H1 (cell line): Measurements from ENCODE around the gene TSPOAP1. TPM values are rescaled to one million over a fixed set of nuclear protein-coding genes. Genes with fewer than 3 reads are reported as not detected.

Experiments used
- ASH2L ChIP-seq: fragments of 200-600, 300-600 bp; sonication (generic); IDR thresholded peaks from one replicate; pipeline ENCODE4 v1.7.1; 2017; ENCODE audit warnings: low read length
- BCL11A ChIP-seq, 2 experiments: IDR thresholded peaks; one replicate each; pipeline ENCODE4 v1.6.1; 2011; ENCODE audit warnings: low read depth in 2 of 2, low read length in 2 of 2, mild to moderate bottlenecking in 2 of 2
- CBX8 ChIP-seq: fragments of 300-800, 300-1000 bp; sonication (generic); IDR thresholded peaks from 2 replicates; pipeline ENCODE4 v1.7.1; 2016; ENCODE audit warnings: low read depth, low read length, borderline replicate concordance
- CHD1 ChIP-seq: IDR thresholded peaks from 2 replicates; pipeline ENCODE4 v1.6.1; 2012; ENCODE audit warnings: low read depth, low read length, improper control_type of control experiment
- E2F6 ChIP-seq: IDR thresholded peaks from 2 replicates; pipeline ENCODE4 v1.6.1; 2012; ENCODE audit warnings: inconsistent platforms
- MAFK ChIP-seq: IDR thresholded peaks from 2 replicates; pipeline ENCODE4 v1.6.1; 2012; ENCODE audit warnings: low read depth, mild to moderate bottlenecking, improper control_type of control experiment, low read length
- MAX ChIP-seq: IDR thresholded peaks from 2 replicates; pipeline ENCODE4 v1.6.1; 2012; ENCODE audit warnings: inconsistent platforms
- RBBP5 ChIP-seq: IDR thresholded peaks from 2 replicates; pipeline ENCODE4 v1.7.1; 2012; ENCODE audit warnings: low read depth, mild to moderate bottlenecking, inconsistent platforms, low read length, moderate library complexity, borderline replicate concordance
- RNF2 ChIP-seq: fragments of 200-900, 300-1000 bp; sonication (generic); IDR thresholded peaks from 2 replicates; pipeline ENCODE4 v1.7.1; 2016; ENCODE audit warnings: borderline replicate concordance, low read depth, mild to moderate bottlenecking, antibody characterized with exemption, low read length; ENCODE audit not compliant: poor library complexity, severe bottlenecking; ENCODE audit errors: missing control alignments
- SAP30 ChIP-seq: fragments of 300-600 bp; sonication (generic); IDR thresholded peaks from 2 replicates; pipeline ENCODE4 v1.7.1; 2012; ENCODE audit warnings: low read length, moderate library complexity, mild to moderate bottlenecking, inconsistent platforms; ENCODE audit not compliant: insufficient read depth, insufficient replicate concordance
- SRF ChIP-seq: IDR thresholded peaks from 2 replicates; pipeline ENCODE4 v1.6.1; 2011; ENCODE audit warnings: mild to moderate bottlenecking, low read depth, low read length, moderate library complexity
- SUZ12 ChIP-seq: fragments of 200-600 bp; sonication (generic); IDR thresholded peaks from 2 replicates; pipeline ENCODE4 v1.6.1; 2012; ENCODE audit warnings: mild to moderate bottlenecking, inconsistent platforms, low read length, moderate library complexity, mixed read lengths
- TAF1 ChIP-seq: IDR thresholded peaks from 2 replicates; pipeline ENCODE4 v1.6.1; 2011; ENCODE audit warnings: mild to moderate bottlenecking, low read depth, low read length
- ZNF274 ChIP-seq: IDR thresholded peaks from 2 replicates; pipeline ENCODE4 v1.7.0; 2012; ENCODE audit warnings: low read length, borderline replicate concordance; ENCODE audit errors: extremely low read depth
- polyA plus RNA-seq, 7 experiments: library from polyadenylated mRNA; depleted of rRNA in 3 of 7; stranded (reverse) in 5 of 7; unstranded in 2 of 7; fragments of >200 nt in 5 of 7; fragments of 200-250 nt in 2 of 7; gene quantifications; 1 replicate in 5 of 7; 2 replicates in 1 of 7; 4 replicates in 1 of 7; pipeline versions ENCODE4 v1.2.1 to v1.2.3, GENCODE V29; 2011 to 2013; ENCODE audit warnings: missing spikeins in 2 of 7, mixed read lengths in 2 of 7
- total RNA-seq: library from RNA; stranded (reverse); fragmentation: NEBNext Ultra II Directional; extraction: Animal tissue kit (Norgen Biotek cat#: 25700); gene quantifications from 2 replicates; pipeline ENCODE4 v1.2.1, GENCODE V29; 2021

TSPOAP1 gene
- total and polyA plus RNA-seq, 2 of the 8 experiments (the other 6 are each of a cell fraction or from before 2014, with no cell fraction given) = 7.6 to 9.2 TPM

GRCh38 chr17:58338454-58338840 is 9.9 kb upstream of the TSPOAP1 start (continued):
- TF ChIP-seq CBX8 (no peak), SRF (no peak), MAFK (no peak), E2F6 (no peak), ASH2L (peak; percentile 6), MAX (no peak), SAP30 (no peak), TAF1 (no peak), ZNF274 (no peak), CHD1 (no peak), BCL11A (IDR thresholded peaks at IDR 0.05; ENCODE audit: low read depth in 2 of 2, low read length in 2 of 2) (no peak), RNF2 (no peak), RBBP5 (no peak), SUZ12 (no peak)
